ENCODE results near the gene HCN3. TPM values are rescaled to one million over a fixed set of nuclear protein-coding genes. Genes with fewer than 3 reads are reported as not detected.
A peak's percentile ranks its signal among the peaks of the same experiment; 100 is the strongest.

The HCN3 gene
- total and polyA plus RNA-seq, 2 of the 13 experiments (the other 11 are each of a cell fraction or from before 2014, with no cell fraction given): 2.4 to 10.2 TPM

DNA sequence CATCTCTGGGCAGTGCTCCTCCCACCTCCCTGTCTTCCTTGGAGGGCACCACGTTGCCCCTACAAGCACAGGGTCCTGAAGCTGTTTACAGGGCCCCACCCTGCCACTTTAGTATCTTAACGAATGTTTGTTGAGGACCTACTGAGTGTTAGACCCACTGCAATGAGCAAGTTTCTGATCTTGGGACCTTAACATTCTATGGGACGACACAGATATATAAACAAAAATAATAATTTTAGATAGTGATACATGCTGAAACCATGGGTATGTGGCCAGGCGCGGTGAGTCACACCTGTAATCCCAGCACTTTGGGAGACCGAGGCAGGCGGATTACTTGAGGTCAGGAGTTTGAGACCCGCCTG, 32.1 kb upstream of the HCN3 start:
- WGBS (ENCODE audit: low lambda C conversion rate): 89% methylated on average over 7 of the region's 8 CpGs
- Histone ChIP-seq H3K79me2 (ENCODE audit: insufficient read depth, low read length) (no peaks in the 10 kb centered on the region), H4K20me1 (ENCODE audit: insufficient read depth, low read length) (no peaks in the 10 kb centered on the region), H3K4me2 (ENCODE audit: low read depth, low read length) (peak overlapping the region; percentile 16; the same call in 1 of the 2 replicates), H3K4me3 (replicated peaks in 1 of 3; ENCODE audit: insufficient read depth in 1 of 3, low read depth in 2 of 3, low read length in 3 of 3) (no peak overlapping the region; a peak in 1 of 6 replicates), H3K27ac (ENCODE audit: extremely low read length, insufficient read depth, low read length) (no peak overlapping the region), H3K4me1 (ENCODE audit: insufficient read depth, low read length) (peaks cover 13% of the 10 kb centered on the region), H3K9ac (ENCODE audit: insufficient read depth, low read depth, low read length) (no peak overlapping the region), H3K9me3 (ENCODE audit: low read length) (no peaks in the 10 kb centered on the region), H2AFZ (ENCODE audit: low read length) (no peak overlapping the region), H3K36me3 (replicated peaks in 1 of 2; ENCODE audit: control insufficient read depth in 1 of 2, insufficient read depth in 2 of 2, low read length in 2 of 2) (peaks cover 1 to 9% of the 10 kb centered on the region in 2 experiments; a peak in 2 of 5 replicates), H3K27me3 (ENCODE audit: control insufficient read depth in 1 of 2, insufficient read depth in 2 of 2, low read length in 2 of 2) (no peaks in the 10 kb centered on the region)
- ChIA-PET CTCF (ENCODE audit: low intra/inter-chr PET ratio, low total read pairs) (interaction anchor here (0.9 kb wide), 1 partner anchor 79 kb away, joined by 3 read pairs; no protein-coding TSS in a partner anchor), POLR2A (no interaction called here)
- in situ Hi-C loops (cut with HindIII; ENCODE audit: extremely low pct_ligation_motif_present, low pct_unique_long_range_greater_than_20kb): loop anchor here (10.0 kb wide), 1 partner anchor 350 kb away; no protein-coding TSS in a partner anchor
- ATAC-seq (no peak), DNase-seq (ENCODE audit: low spot score) (no peak), FAIRE-seq (no peak)
- intact Hi-C loops (cut with micrococcal nuclease; ENCODE audit: unreplicated experiment): no loop called here
- no TSS peak for BruUV-seq (replicated peaks)
- no peak for TF ChIP-seq NKX3-1 (CRISPR knock-in tag; IDR thresholded peaks at IDR 0.05)
- TF ChIP-seq, protein P1, sequence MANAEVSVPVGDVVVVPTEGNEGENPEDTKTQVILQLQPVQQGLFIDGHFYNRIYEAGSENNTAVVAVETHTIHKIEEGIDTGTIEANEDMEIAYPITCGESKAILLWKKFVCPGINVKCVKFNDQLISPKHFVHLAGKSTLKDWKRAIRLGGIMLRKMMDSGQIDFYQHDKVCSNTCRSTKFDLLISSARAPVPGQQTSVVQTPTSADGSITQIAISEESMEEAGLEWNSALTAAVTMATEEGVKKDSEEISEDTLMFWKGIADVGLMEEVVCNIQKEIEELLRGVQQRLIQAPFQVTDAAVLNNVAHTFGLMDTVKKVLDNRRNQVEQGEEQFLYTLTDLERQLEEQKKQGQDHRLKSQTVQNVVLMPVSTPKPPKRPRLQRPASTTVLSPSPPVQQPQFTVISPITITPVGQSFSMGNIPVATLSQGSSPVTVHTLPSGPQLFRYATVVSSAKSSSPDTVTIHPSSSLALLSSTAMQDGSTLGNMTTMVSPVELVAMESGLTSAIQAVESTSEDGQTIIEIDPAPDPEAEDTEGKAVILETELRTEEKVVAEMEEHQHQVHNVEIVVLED (CRISPR knock-in tag; IDR thresholded peaks at IDR 0.05; ENCODE audit: borderline replicate concordance): no peak
- no peak for TF ChIP-seq MATR3 (CRISPR knock-in tag; IDR thresholded peaks at IDR 0.05)
- no peak for TF ChIP-seq ZUFSP (CRISPR knock-in tag; IDR thresholded peaks at IDR 0.05; ENCODE audit: borderline replicate concordance)
- TF ChIP-seq ZNF317 (CRISPR knock-in tag; IDR thresholded peaks at IDR 0.05): no peak
- no peak for TF ChIP-seq TRAFD1 (CRISPR knock-in tag; IDR thresholded peaks at IDR 0.05; ENCODE audit: borderline replicate concordance)
- TF ChIP-seq ZNF12 (CRISPR knock-in tag; IDR thresholded peaks at IDR 0.05): no peak
- no peak for TF ChIP-seq NFKBIZ (CRISPR knock-in tag; IDR thresholded peaks at IDR 0.05)
- TF ChIP-seq CCAR2 (optimal IDR thresholded peaks at IDR 0.05; ENCODE audit: low read depth, low read length): no peak
- no peak for TF ChIP-seq NFE2L1 (CRISPR knock-in tag; IDR thresholded peaks at IDR 0.05; ENCODE audit: borderline replicate concordance)
- TF ChIP-seq ZNF564 (CRISPR knock-in tag; IDR thresholded peaks at IDR 0.05): no peak
- TF ChIP-seq TCF7 (IDR thresholded peaks at IDR 0.05; ENCODE audit: low read depth): no peak
